Stimulated activated naive B cell treated with anti-CD40 and anti-IgM and Interleukin-4, amounts not matched to agents 10 μg/mL and 1 μg/mL and 100 μg/mL, for 72 hours (primary cell): ENCODE measurements around the gene CHRNA3.
"Not testable (repeated sequence)": the region's sequence is repeated elsewhere in the genome, so short reads cannot be mapped to it uniquely, and the experiment has no call there.

Experiments
- ATAC-seq, 2 donors: fragments of 150-1000 bp; cut with Tn5 transposase; replicated peaks; 2 replicates each; pipeline ENCODE4 v1.10.0; 2021; ENCODE audit warnings: moderate library complexity in 1 of 2
- DNase-seq: peaks from one replicate; pipeline ENCODE4 v3.0.0; 2021
- H3K27ac Mint-ChIP-seq: one replicate; pipeline ENCODE4 v1.8.0; 2022; ENCODE audit warnings: mild to moderate bottlenecking, mixed read lengths
- H3K27me3 Mint-ChIP-seq, 2 donors: one replicate each; pipeline ENCODE4 v1.8.0; 2022; ENCODE audit warnings: mixed read lengths in 2 of 2
- H3K36me3 Mint-ChIP-seq, 2 donors: one replicate each; pipeline ENCODE4 v1.8.0; 2022; ENCODE audit warnings: mixed read lengths in 2 of 2, mild to moderate bottlenecking in 1 of 2
- H3K4me1 Mint-ChIP-seq, 2 donors: one replicate each; pipeline ENCODE4 v1.8.0; 2022; ENCODE audit warnings: mixed read lengths in 2 of 2, mild to moderate bottlenecking in 1 of 2
- H3K4me3 Mint-ChIP-seq, 2 donors: one replicate each; pipeline ENCODE4 v1.8.0; 2022; ENCODE audit warnings: mild to moderate bottlenecking in 2 of 2, mixed read lengths in 2 of 2, moderate library complexity in 1 of 2
- H3K9me3 Mint-ChIP-seq, 2 donors: one replicate each; pipeline ENCODE4 v1.8.0; 2022; ENCODE audit warnings: mixed read lengths in 2 of 2, mild to moderate bottlenecking in 1 of 2

The CHRNA3 gene

DNA sequence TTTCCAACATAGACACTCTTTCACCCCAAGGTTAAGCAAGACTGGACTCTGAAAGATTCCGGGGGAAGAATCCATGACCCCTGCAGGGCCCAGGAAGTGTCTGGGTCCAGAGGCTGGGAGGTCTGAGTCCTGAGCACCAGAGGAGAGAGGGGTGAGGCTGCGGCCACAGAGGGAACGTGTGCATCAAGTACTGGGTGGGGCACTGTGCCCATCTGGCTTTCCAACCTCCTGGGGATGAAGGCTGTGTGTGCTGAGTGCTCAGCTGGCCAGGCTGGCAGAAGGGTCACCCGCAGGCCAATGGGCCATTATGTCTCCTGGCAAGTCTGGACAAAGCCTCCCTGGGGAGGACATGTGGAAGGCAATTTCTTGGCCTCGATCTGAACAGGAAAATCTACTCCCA is 3.3 kb downstream of the CHRNA3 start:
- no peaks in the 10 kb centered on the region for H3K36me3 Mint-ChIP-seq
- no peaks in the 10 kb centered on the region for H3K9me3 Mint-ChIP-seq
- DNase-seq (no peak), ATAC-seq (no peak)
- H3K4me1 Mint-ChIP-seq, result peaks cover 9% of the 10 kb centered on the region in 2 donors
- H3K27ac Mint-ChIP-seq, result no peak overlapping the region
- H3K27me3 Mint-ChIP-seq, result peaks cover 32 to 36% of the 10 kb centered on the region in 2 donors
- H3K4me3 Mint-ChIP-seq, result no peak overlapping the region

DNA sequence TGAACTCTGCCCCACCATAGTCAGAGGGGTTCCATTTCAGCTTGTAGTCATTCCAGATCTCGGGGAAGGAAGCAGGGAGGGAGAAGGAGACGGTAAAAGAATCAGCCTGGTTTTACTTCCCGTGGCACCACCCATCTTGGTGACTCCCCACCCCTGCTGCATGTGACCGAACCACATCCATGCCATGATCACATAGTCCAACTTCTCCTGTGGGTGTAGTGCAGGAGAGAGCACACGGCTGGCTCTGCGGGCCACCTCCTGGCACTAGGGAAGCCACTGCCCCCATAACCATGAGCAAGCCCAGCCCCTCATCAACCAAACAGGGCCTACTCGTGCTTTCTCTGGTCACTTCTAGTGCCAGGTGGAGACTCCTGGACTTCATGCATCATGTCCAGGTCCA is 3.7 kb downstream of the CHRNA3 start:
- Mint-ChIP-seq H3K36me3 (no peaks in the 10 kb centered on the region), H3K9me3 (no peaks in the 10 kb centered on the region), H3K27me3 (peaks cover 29 to 31% of the 10 kb centered on the region in 2 donors), H3K27ac (no peak overlapping the region), H3K4me1 (peaks cover 9% of the 10 kb centered on the region in 2 donors), H3K4me3 (no peak overlapping the region)
- DNase-seq, result no peak
- ATAC-seq, result no peak

DNA sequence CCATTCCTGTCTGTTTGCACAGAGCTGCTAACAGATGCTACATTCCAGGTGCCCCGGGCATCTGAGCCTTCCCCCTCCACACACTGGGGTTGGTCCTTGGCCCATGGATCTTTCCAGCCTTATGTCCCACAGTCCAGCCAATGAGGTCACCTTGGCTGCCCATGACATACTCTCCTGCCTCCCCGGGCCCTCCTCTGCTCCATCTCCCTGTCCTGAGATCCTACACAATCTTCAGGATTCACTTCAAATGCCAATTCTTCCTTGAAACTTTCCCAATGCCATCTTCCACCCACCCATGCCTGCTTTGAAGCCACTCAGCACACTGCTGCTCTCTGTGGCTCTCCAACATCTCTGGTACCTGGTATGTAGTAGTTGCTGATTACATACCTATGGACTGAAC is 4.3 kb downstream of the CHRNA3 start:
- no peak for ATAC-seq
- DNase-seq, result no peak
- peaks cover 25 to 26% of the 10 kb centered on the region in 2 donors for H3K27me3 Mint-ChIP-seq
- peaks cover 9% of the 10 kb centered on the region in 2 donors for H3K4me1 Mint-ChIP-seq
- no peak overlapping the region for H3K27ac Mint-ChIP-seq
- no peaks in the 10 kb centered on the region for H3K36me3 Mint-ChIP-seq
- no peaks in the 10 kb centered on the region for H3K9me3 Mint-ChIP-seq
- H3K4me3 Mint-ChIP-seq, result no peak overlapping the region

DNA sequence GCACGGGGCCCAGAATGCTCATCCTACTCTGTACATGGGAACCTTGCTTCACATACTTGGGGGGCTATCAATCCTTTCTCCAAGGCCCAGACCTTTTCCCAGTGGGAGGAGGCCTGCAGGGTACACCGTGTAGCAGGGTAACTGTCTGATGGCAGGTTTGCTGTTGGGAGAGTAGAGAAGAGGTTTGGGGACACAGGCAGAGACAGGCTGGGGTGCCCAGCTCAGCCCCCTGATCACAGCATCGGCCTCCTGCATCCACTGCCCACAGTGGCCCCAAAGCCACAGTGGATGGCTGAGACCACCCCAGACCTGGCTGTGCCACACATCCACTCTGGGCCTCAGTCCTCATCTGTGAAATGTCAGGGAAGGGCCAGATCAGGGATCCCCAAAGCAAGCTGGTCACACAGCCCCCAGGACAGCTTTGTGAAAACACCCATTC is 5.6 kb downstream of the CHRNA3 start:
- Mint-ChIP-seq H3K4me1 (peaks cover 8 to 9% of the 10 kb centered on the region in 2 donors), H3K4me3 (no peak overlapping the region), H3K9me3 (no peaks in the 10 kb centered on the region), H3K27me3 (peaks cover 22% of the 10 kb centered on the region in 2 donors), H3K27ac (no peak overlapping the region), H3K36me3 (no peaks in the 10 kb centered on the region)
- ATAC-seq, result no peak
- DNase-seq, result no peak

DNA sequence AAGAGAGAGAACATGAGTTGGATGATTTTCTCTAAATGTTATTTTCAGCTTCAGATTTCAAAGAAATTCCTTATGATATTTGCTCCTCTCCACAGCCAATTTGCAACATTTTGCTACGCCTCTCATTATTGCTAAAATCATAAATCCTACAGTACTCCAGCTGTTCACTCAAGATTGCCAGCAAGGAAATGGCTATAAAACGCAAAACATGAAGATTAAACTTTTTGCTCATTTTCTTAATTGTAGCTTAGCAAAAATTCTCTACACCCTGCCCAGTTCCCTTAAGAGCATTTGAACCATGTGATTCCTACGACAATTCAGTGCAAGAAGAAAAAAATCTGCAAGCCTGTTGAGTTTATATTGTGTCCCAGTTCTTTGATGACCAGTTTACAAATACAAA is 6.8 kb downstream of the CHRNA3 start:
- ATAC-seq (no peak), DNase-seq (no peak)
- H3K27ac Mint-ChIP-seq, result no peak overlapping the region
- H3K4me1 Mint-ChIP-seq, result peaks cover 0 to 4% of the 10 kb centered on the region in 2 donors
- H3K9me3 Mint-ChIP-seq, result peaks cover 0 to 4% of the 10 kb centered on the region in 2 donors
- H3K27me3 Mint-ChIP-seq, result peaks cover 17 to 19% of the 10 kb centered on the region in 2 donors
- no peak overlapping the region for H3K4me3 Mint-ChIP-seq
- H3K36me3 Mint-ChIP-seq, result no peaks in the 10 kb centered on the region

DNA sequence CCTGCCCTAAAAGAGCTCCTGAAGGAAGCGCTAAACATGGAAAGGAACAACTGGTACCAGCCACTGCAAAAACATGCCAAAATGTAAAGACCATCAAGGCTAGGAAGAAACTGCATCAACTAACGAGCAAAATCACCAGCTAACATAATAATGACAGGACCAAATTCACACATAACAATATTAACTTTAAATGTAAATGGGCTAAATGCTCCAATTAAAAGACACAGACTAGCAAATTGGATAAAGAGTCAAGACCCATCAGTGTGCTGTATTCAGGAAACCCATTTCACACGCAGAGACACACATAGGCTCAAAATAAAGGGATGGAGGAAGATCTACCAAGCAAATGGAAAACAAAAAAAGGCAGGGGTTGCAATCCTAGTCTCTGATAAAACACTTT is 11.2 kb downstream of the CHRNA3 start:
- not testable (repeated sequence) for ATAC-seq, H3K4me1 Mint-ChIP-seq, H3K9me3 Mint-ChIP-seq, H3K27ac Mint-ChIP-seq, H3K4me3 Mint-ChIP-seq, H3K36me3 Mint-ChIP-seq, DNase-seq
- peaks cover 36 to 53% of the 10 kb centered on the region in 2 donors for H3K27me3 Mint-ChIP-seq

DNA sequence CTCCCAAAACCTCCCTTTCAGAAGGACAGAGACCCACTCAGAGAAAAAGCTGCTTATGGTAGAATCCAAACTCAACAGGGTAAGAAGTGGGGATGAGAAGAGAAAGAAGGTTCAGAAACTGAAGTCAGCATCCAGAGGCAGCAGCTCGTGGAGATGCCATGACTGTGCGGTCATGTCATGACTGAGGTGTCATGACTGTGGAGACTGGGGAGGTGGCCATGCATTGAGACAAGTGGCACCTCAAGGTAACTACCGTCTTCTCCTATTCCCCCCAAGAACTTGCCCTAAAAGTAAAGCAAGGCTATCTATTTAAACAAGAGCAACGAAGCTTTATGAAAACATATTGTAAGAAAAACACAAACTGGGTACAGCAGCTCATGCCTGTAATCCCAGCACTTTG is 15.1 kb downstream of the CHRNA3 start:
- DNase-seq, result no peak
- peaks cover 3 to 4% of the 10 kb centered on the region in 2 donors for H3K36me3 Mint-ChIP-seq
- H3K9me3 Mint-ChIP-seq, result peaks cover 1 to 4% of the 10 kb centered on the region in 2 donors

DNA sequence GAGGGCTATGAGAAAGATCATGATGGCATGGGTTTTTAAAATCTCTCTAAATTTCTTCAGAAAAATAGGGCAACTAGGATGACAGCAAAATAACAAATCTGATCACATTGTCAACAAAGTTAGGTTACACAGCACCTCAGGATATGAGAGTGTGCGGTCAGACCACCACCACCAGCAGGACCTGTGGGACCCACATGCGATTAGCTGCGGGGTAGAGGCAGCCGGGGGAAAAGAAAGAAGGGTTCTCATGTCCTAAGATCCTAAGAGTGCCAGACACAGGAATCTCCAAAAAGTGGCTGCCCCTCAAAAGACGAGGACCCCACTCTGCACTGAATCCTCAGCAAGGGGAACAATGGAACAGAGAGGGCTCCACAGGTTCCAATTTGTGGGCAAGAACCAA is 15.6 kb downstream of the CHRNA3 start:
- Mint-ChIP-seq H3K27ac (no peak overlapping the region), H3K27me3 (peaks cover 45 to 75% of the 10 kb centered on the region in 2 donors), H3K36me3 (peaks cover 3 to 4% of the 10 kb centered on the region in 2 donors), H3K4me3 (no peak overlapping the region), H3K4me1 (no peaks in the 10 kb centered on the region), H3K9me3 (peaks cover 1 to 4% of the 10 kb centered on the region in 2 donors)
- DNase-seq (no peak), ATAC-seq (no peak)

More for the DNA sequence above, 15.1 kb downstream of the CHRNA3 start:
- Mint-ChIP-seq H3K27me3 (peaks cover 46 to 77% of the 10 kb centered on the region in 2 donors), H3K4me1 (no peaks in the 10 kb centered on the region), H3K4me3 (no peak overlapping the region), H3K27ac (no peak overlapping the region)
- ATAC-seq, result no peak

DNA sequence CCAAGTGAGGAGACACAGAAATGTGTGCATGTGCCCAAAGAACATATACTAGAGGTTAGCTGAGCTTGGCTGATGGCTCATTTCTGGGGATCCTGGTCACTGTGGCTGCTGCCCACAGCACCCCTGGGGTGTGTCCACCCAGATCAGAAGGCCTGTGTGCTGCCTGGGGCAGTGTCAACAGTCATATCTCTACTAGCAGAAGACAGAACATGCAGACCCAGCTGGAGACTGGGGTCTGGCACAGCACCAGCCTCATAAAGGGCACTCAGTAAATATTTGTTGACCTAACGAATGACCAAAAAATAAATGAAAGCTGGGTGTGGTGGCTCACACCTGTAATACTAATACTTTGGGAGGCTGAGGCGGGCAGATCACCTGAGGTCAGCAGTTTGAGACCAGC is 16.4 kb downstream of the CHRNA3 start:
- no peak overlapping the region for H3K27ac Mint-ChIP-seq
- peaks cover 3 to 4% of the 10 kb centered on the region in 2 donors for H3K36me3 Mint-ChIP-seq
- no peak for DNase-seq
- H3K27me3 Mint-ChIP-seq, result peaks cover 38 to 67% of the 10 kb centered on the region in 2 donors
- no peaks in the 10 kb centered on the region for H3K4me1 Mint-ChIP-seq
- no peak overlapping the region for H3K4me3 Mint-ChIP-seq
- ATAC-seq, result no peak
- peaks cover 0 to 1% of the 10 kb centered on the region in 2 donors for H3K9me3 Mint-ChIP-seq

DNA sequence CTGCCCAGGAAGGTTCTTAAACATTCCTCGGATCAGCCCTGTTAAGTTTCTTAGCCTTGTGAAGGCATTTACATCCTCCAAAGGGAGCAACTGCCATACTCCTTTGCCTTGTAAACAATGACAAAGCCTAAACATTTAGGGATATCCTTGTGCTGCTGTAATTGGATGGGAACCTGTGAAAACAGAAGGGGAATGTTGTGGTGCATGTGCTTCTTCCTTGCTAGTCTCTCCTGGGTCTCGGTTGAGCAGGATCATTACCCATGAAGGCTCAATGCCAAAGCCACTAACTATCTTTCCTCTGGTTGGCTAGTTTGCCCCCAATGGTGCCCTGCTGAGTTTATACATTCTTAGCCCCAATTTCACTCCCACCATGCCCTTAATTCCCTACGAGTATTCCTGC is 17.3 kb downstream of the CHRNA3 start:
- H3K4me1 Mint-ChIP-seq, result no peaks in the 10 kb centered on the region
- H3K27ac Mint-ChIP-seq, result no peak overlapping the region
- H3K36me3 Mint-ChIP-seq, result peaks cover 0 to under 1% of the 10 kb centered on the region in 2 donors
- no peaks in the 10 kb centered on the region for H3K9me3 Mint-ChIP-seq
- H3K27me3 Mint-ChIP-seq, result peaks cover 34 to 61% of the 10 kb centered on the region in 2 donors
- no peak overlapping the region for H3K4me3 Mint-ChIP-seq
- DNase-seq (no peak), ATAC-seq (no peak)

DNA sequence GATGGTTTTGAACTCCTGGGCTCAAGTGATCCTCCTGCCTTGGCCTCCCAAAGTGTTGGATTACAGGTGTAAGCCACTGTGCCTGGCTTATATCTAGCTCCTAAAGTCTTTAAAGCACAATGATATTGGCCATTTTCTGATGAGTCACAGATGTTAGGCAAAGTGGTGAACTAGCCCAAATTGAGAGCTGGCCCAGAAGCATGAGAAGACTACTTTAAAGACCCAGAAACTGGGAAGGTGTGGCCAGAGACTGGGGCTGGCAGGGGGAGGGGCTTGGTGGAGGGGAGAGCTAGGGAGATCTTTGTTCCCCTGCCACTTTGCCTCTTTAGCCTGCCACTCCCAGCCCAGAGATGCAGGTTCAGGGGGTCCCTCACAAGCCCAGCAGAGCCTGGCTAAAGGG is 21.6 kb downstream of the CHRNA3 start:
- DNase-seq, result no peak
- no peaks in the 10 kb centered on the region for H3K9me3 Mint-ChIP-seq
- no peaks in the 10 kb centered on the region for H3K4me1 Mint-ChIP-seq
- H3K36me3 Mint-ChIP-seq, result no peaks in the 10 kb centered on the region
- H3K4me3 Mint-ChIP-seq, result no peak overlapping the region
- H3K27ac Mint-ChIP-seq, result no peak overlapping the region
- ATAC-seq, result no peak
- peaks cover 11 to 20% of the 10 kb centered on the region in 2 donors for H3K27me3 Mint-ChIP-seq

DNA sequence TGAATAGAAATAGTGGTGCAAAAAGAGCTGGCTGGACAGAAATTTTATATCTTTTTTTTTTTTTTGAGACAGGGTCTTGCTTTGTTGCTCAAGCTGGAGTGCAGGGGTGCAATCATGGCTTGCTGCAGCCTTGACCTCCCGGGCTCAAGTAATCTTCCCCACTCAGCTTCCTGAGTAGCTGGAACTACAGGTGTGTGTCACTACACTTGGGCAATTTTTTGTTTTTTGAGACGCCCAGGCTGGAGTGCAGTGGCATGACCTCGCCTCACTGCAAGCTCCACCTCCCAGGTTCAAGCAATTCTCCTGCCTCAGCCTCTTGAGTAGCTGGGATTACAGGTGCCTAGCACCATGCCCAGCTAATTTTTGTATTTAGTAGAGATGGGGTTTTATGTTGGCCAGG is 22.4 kb downstream of the CHRNA3 start:
- Mint-ChIP-seq H3K27ac (no peak overlapping the region), H3K4me3 (no peak overlapping the region), H3K4me1 (no peaks in the 10 kb centered on the region), H3K9me3 (no peaks in the 10 kb centered on the region), H3K27me3 (peaks cover 5 to 12% of the 10 kb centered on the region in 2 donors), H3K36me3 (no peaks in the 10 kb centered on the region)
- DNase-seq, result no peak
- no peak for ATAC-seq

DNA sequence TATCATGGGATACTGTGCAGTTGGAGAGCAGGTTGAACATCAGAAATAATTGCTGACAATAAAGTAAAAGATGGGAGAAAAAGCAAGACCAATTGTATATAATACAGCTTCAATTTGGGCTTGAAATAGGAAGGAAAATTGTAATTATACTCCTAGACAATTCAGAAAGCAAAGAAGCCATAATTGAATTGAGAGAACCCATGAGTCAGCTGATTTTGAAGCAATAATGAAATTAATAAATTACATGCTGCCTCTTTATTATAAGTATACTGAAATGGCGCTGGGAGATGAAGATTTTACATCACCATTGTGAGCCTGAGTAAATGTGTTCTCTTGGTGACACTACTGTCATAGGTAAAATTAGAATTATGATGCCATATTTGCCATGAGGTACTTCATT is 23.2 kb downstream of the CHRNA3 start:
- no peaks in the 10 kb centered on the region for H3K9me3 Mint-ChIP-seq
- peaks cover 4 to 7% of the 10 kb centered on the region in 2 donors for H3K27me3 Mint-ChIP-seq
- no peaks in the 10 kb centered on the region for H3K36me3 Mint-ChIP-seq
- no peak overlapping the region for H3K4me3 Mint-ChIP-seq
- H3K27ac Mint-ChIP-seq, result no peak overlapping the region
- no peak for ATAC-seq
- no peaks in the 10 kb centered on the region for H3K4me1 Mint-ChIP-seq
- DNase-seq, result no peak

DNA sequence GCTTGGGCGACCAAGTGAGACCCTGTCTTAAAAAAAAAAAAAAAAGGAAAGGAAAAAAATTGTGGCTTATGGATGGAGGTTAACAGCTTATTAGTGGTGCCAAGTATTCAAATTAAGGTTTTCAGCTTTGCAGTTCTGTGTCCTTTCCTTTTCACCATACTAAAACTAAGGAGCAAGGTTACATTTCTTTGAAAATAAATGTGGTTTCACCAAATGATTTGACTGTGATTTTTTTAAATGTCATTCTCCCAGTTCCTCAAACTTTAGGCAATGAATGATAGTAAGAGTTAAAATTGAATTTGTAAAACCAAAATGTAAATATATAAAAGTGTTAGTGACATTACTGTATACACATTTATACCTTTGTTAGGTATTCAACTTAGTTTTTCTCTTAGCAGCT is 45.9 kb downstream of the CHRNA3 start:
- Mint-ChIP-seq H3K36me3 (peaks cover 0 to 1% of the 10 kb centered on the region in 2 donors), H3K9me3 (peaks cover 0 to 2% of the 10 kb centered on the region in 2 donors)

DNA sequence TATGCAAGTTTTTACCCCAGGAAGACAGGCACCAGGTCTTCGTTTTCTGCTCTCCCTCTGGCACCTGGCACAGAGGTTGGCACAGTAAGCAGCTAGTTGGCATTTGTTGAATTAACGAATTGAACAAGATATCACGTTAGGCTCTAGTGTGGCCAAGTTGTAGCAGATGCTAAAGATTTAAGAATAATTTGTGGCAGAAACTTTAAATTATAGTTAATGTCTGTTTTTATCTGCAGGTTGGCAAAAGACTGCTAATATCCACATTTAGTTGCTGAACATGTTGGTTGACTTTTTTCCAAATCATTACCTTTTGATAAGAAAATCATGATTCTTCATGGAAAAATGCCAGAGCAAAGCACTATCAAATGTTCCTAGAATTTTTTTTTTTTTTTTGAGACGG is 47.4 kb downstream of the CHRNA3 start:
- Mint-ChIP-seq H3K27ac (no peak overlapping the region), H3K4me1 (peaks cover 0 to 5% of the 10 kb centered on the region in 2 donors), H3K4me3 (no peak overlapping the region), H3K36me3 (peaks cover 0 to 1% of the 10 kb centered on the region in 2 donors), H3K9me3 (peaks cover 0 to 2% of the 10 kb centered on the region in 2 donors), H3K27me3 (no peaks in the 10 kb centered on the region)
- ATAC-seq (no peak), DNase-seq (no peak)

More for the DNA sequence above, 45.9 kb downstream of the CHRNA3 start:
- peaks cover 0 to 5% of the 10 kb centered on the region in 2 donors for H3K4me1 Mint-ChIP-seq
- no peaks in the 10 kb centered on the region for H3K27me3 Mint-ChIP-seq
- ATAC-seq, result peak; percentile 48 to 72
- DNase-seq, result no peak
- no peak overlapping the region for H3K27ac Mint-ChIP-seq
- H3K4me3 Mint-ChIP-seq, result no peak overlapping the region

DNA sequence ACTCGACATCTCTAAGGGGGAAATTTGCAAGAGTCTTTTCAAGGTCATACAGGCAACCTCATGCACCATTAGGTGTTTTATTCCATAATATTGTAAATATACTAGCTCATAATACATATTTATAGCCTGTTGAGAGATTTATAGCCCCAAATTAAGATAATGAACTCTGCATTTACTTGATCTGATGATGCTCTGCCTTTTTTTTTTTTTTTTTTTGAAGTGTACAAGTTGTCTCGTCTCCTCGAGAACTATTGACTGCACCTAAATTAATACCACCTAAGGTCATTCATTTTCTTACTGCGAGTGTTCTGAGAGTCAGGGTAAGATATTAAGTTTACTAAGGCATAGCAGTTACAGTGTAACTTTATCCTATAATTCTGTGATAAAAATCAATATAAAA is 49.4 kb downstream of the CHRNA3 start:
- H3K27ac Mint-ChIP-seq, result no peak overlapping the region
- no peak overlapping the region for H3K4me3 Mint-ChIP-seq
- peaks cover 0 to 1% of the 10 kb centered on the region in 2 donors for H3K36me3 Mint-ChIP-seq
- ATAC-seq (no peak), DNase-seq (no peak)
- peaks cover 11 to 16% of the 10 kb centered on the region in 2 donors for H3K27me3 Mint-ChIP-seq
- peaks cover 0 to 2% of the 10 kb centered on the region in 2 donors for H3K9me3 Mint-ChIP-seq
- H3K4me1 Mint-ChIP-seq, result peaks cover 9% of the 10 kb centered on the region in 2 donors
